B cell (primary cell): ENCODE data around the gene KDM3B. TPM values are rescaled to one million over a fixed set of nuclear protein-coding genes. Genes with fewer than 3 reads are reported as not detected.

ENCODE experiments used
- ATAC-seq: fragments of 200-7000 bp; cut with Tn5 transposase; one replicate; pipeline ENCODE4 v1.10.0; 2021; ENCODE audit warnings: low read depth, mild to moderate bottlenecking, moderate number of reproducible peaks, moderate library complexity
- CTCF ChIA-PET: fragments of 350-600 bp; sonication (Branson Sonifier 250); formaldehyde crosslinking; loops from one replicate; lab custom pipeline; 2021; ENCODE audit warnings: antibody characterized with exemption, inconsistent platforms; lab: Charles Lee
- POLR2A ChIA-PET: fragments of 350-600 bp; sonication (Branson Sonifier 250); formaldehyde crosslinking; loops from one replicate; lab custom pipeline; 2021; ENCODE audit warnings: antibody characterized with exemption; lab: Charles Lee
- DNase-seq: peaks from one replicate; pipeline ENCODE4 v3.0.0; 2013
- H2AFZ ChIP-seq: 2 replicates; pipeline ENCODE4 v1.6.1; 2012; ENCODE audit warnings: mild to moderate bottlenecking, low read depth, low read length; ENCODE audit not compliant: insufficient read depth, poor library complexity, severe bottlenecking
- H3K27ac ChIP-seq, 2 donors: 1 replicate in 1 of 2; 2 replicates in 1 of 2; pipeline ENCODE4 v1.5.1; 2012 to 2013; ENCODE audit warnings: low read length in 2 of 2, mild to moderate bottlenecking in 2 of 2, moderate library complexity in 1 of 2
- H3K27me3 ChIP-seq, 4 experiments: fragments of 200-600 bp in 1 of 4; sonication (generic) in 1 of 4; replicated peaks in 1 of 4; 1 replicate in 2 of 4; 2 replicates in 2 of 4; pipeline versions ENCODE4 v1.6.1 to v1.7.0; 2013 to 2016; ENCODE audit warnings: low read length in 3 of 4, mild to moderate bottlenecking in 2 of 4, mixed read lengths in 1 of 4, moderate library complexity in 1 of 4; ENCODE audit not compliant: insufficient read depth in 4 of 4, control insufficient read depth in 3 of 4; ENCODE audit errors: control extremely low read depth in 1 of 4
- H3K36me3 ChIP-seq, 2 experiments: replicated peaks in 1 of 2; 1 replicate in 1 of 2; 2 replicates in 1 of 2; pipeline versions ENCODE4 v1.6.1 to v1.7.1; 2013; ENCODE audit warnings: low read length in 1 of 2; ENCODE audit not compliant: insufficient read depth in 2 of 2, control insufficient read depth in 1 of 2; ENCODE audit errors: control extremely low read depth in 1 of 2, extremely low read depth in 1 of 2
- H3K4me1 ChIP-seq, 2 donors: fragments of 200-600 bp in 1 of 2; sonication (generic) in 1 of 2; 1 replicate in 1 of 2; 2 replicates in 1 of 2; pipeline versions ENCODE4 v1.5.1 to v1.6.1; 2013 to 2017; ENCODE audit warnings: low read length in 2 of 2; ENCODE audit not compliant: control insufficient read depth in 2 of 2, insufficient read depth in 2 of 2
- H3K4me2 ChIP-seq: replicated peaks from 2 replicates; pipeline ENCODE3; 2012; ENCODE audit warnings: mild to moderate bottlenecking, low read depth, low read length; ENCODE audit not compliant: poor library complexity, severe bottlenecking
- H3K4me3 ChIP-seq, 5 experiments: fragments of 200-600 bp in 1 of 5; sonication (generic) in 1 of 5; 1 replicate in 3 of 5; 2 replicates in 2 of 5; pipeline versions ENCODE4 v1.5.1 to v1.7.0; 2011 to 2016; ENCODE audit warnings: low read length in 4 of 5, mild to moderate bottlenecking in 4 of 5, low read depth in 2 of 5, control low read depth in 1 of 5, moderate library complexity in 1 of 5; ENCODE audit not compliant: insufficient read depth in 1 of 5; ENCODE audit errors: control extremely low read depth in 1 of 5, extremely low read depth in 1 of 5
- H3K79me2 ChIP-seq: fragments of 200-600 bp; sonication (generic); one replicate; pipeline ENCODE4 v1.6.0; 2016; ENCODE audit warnings: low read length; ENCODE audit not compliant: control insufficient read depth, insufficient read depth
- H3K9ac ChIP-seq: fragments of 200-600 bp; sonication (generic); 2 replicates; pipeline ENCODE4 v1.6.1; 2017; ENCODE audit warnings: mild to moderate bottlenecking, low read length, moderate library complexity
- H3K9me3 ChIP-seq, 3 donors: one replicate each; pipeline versions ENCODE4 v1.6.1 to v1.7.1; 2013; ENCODE audit warnings: low read length in 2 of 3; ENCODE audit not compliant: control insufficient read depth in 2 of 3, insufficient read depth in 1 of 3; ENCODE audit errors: control extremely low read depth in 1 of 3
- H4K20me1 ChIP-seq: 2 replicates; pipeline ENCODE4 v1.6.0; 2012; ENCODE audit warnings: mild to moderate bottlenecking, low read length; ENCODE audit not compliant: insufficient read depth, control insufficient read depth, poor library complexity, severe bottlenecking
- H3K27ac Mint-ChIP-seq: one replicate; pipeline ENCODE4 v1.8.0; 2021; ENCODE audit warnings: mixed read lengths
- H3K27me3 Mint-ChIP-seq: one replicate; pipeline ENCODE4 v1.8.0; 2021; ENCODE audit warnings: mixed read lengths
- H3K4me1 Mint-ChIP-seq: one replicate; pipeline ENCODE4 v1.8.0; 2021; ENCODE audit warnings: mixed read lengths
- H3K4me3 Mint-ChIP-seq: one replicate; pipeline ENCODE4 v1.8.0; 2021; ENCODE audit warnings: mixed read lengths
- H3K9me3 Mint-ChIP-seq: one replicate; pipeline ENCODE4 v1.8.0; 2022; ENCODE audit warnings: mixed read lengths; ENCODE audit not compliant: insufficient read depth
- CTCF ChIP-seq: fragments of 200-600 bp; IDR thresholded peaks from one replicate; pipeline ENCODE4 v1.8.0; 2022; ENCODE audit warnings: antibody characterized with exemption, mild to moderate bottlenecking
- EZH2 ChIP-seq: IDR thresholded peaks from 2 replicates; pipeline ENCODE4 v1.6.1; 2012; ENCODE audit warnings: borderline replicate concordance, low read depth, mild to moderate bottlenecking, moderate library complexity, low read length; ENCODE audit not compliant: insufficient read depth, poor library complexity, severe bottlenecking
- WGBS: methylation state at CpG from one replicate; pipeline ENCODE4 v1.1.5; 2013; ENCODE audit warnings: missing lambda C conversion rate; ENCODE audit not compliant: insufficient coverage; 5-methylcytosine and 5-hydroxymethylcytosine counted together
- intact Hi-C: fragments of 100-400 bp; cut with micrococcal nuclease; formaldehyde crosslinking; loops from one replicate; pipeline ENCODE4 v1.10.0; 2022
- polyA plus RNA-seq: library from polyadenylated mRNA; depleted of rRNA; stranded (reverse); fragments of >200 nt; gene quantifications from 2 replicates; pipeline ENCODE4 v1.2.3, GENCODE V29; 2012
- total RNA-seq, 2 donors: library from RNA; stranded (reverse); fragments of 120-200 nt in 1 of 2; gene quantifications; 1 replicate in 1 of 2; 2 replicates in 1 of 2; pipeline versions ENCODE4 v1.2.3 to v1.2.4, GENCODE V29; 2013 to 2022

Gene KDM3B
- total and polyA plus RNA-seq, 2 donors (not counting 1 experiment from before 2014, with no cell fraction given) = 41.8 to 99.9 TPM

GRCh38 chr5:138440159-138441073, 87.9 kb downstream of the KDM3B start:
- CTCF ChIA-PET = interaction anchor here (1.8 to 6.3 kb wide), 2 partner anchors 9 kb away, joined by 4 to 45 read pairs; no protein-coding TSS in a partner anchor
- peaks cover 11 to 13% of the 10 kb centered on the region in 2 donors for H3K4me1 ChIP-seq
- peaks cover 4% of the 10 kb centered on the region for H3K27me3 Mint-ChIP-seq
- POLR2A ChIA-PET = no interaction called here
- no peak overlapping the region for H3K9ac ChIP-seq
- no peaks in the 10 kb centered on the region for H3K9me3 ChIP-seq
- H4K20me1 ChIP-seq = peaks cover 9% of the 10 kb centered on the region
- peaks cover 13% of the 10 kb centered on the region for H3K4me1 Mint-ChIP-seq
- H3K79me2 ChIP-seq = no peaks in the 10 kb centered on the region
- no peak overlapping the region for H3K27ac ChIP-seq
- peaks cover 0 to 11% (median 3%) of the 10 kb centered on the region in 4 experiments for H3K27me3 ChIP-seq
- 92% methylated on average over 11 of the region's 17 CpGs for WGBS
- no peak for ATAC-seq
- H3K36me3 ChIP-seq = peaks cover 5 to 7% of the 10 kb centered on the region in 2 experiments
- H3K4me2 ChIP-seq = no peak overlapping the region
- peak overlapping the region; percentile 68 for H3K4me3 Mint-ChIP-seq
- DNase-seq = no peak
- H2AFZ ChIP-seq = no peak overlapping the region
- TF ChIP-seq CTCF (no peak), EZH2 (no peak)
- intact Hi-C loops = no loop called here
- no peaks in the 10 kb centered on the region for H3K9me3 Mint-ChIP-seq
- no peak overlapping the region for H3K4me3 ChIP-seq
- no peak overlapping the region for H3K27ac Mint-ChIP-seq

DNA sequence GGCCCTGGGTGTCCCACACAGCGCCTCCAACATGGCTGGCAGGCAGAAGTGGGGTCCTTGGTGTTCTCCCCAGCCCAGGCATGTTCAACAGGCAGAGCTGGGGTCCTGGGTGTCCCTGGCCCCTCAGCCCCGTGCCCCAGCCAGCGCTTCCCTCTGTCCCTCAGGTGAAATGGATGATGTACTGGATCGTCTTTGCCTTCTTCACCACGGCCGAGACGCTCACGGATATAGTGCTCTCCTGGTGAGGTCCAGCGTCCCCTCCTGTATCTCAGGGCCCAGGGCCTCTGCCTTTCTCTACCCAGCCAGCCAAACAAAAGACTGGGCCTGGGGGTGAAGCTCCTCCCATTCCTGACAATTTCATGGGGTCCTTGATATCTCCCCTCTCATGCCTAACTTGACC, 88.7 kb downstream of the KDM3B start:
- H3K4me3 Mint-ChIP-seq = no peak overlapping the region
- Histone ChIP-seq H3K27ac (no peak overlapping the region), H3K79me2 (no peaks in the 10 kb centered on the region), H3K9me3 (no peaks in the 10 kb centered on the region), H3K4me2 (no peak overlapping the region), H3K9ac (no peak overlapping the region), H3K4me3 (no peak overlapping the region), H3K27me3 (peaks cover 0 to 11% (median 3%) of the 10 kb centered on the region in 4 experiments), H3K36me3 (peaks cover 3 to 4% of the 10 kb centered on the region in 2 experiments), H2AFZ (no peak overlapping the region), H3K4me1 (peaks cover 11 to 13% of the 10 kb centered on the region in 2 donors), H4K20me1 (peaks cover 9% of the 10 kb centered on the region)
- CTCF ChIA-PET = interaction anchor here (1.8 kb wide), 1 partner anchor 9 kb away, joined by 4 read pairs; no protein-coding TSS in a partner anchor
- 91% methylated on average over 9 of the region's 9 CpGs for WGBS
- intact Hi-C loops = no loop called here
- peaks cover 13% of the 10 kb centered on the region for H3K4me1 Mint-ChIP-seq
- no peak for DNase-seq
- POLR2A ChIA-PET = no interaction called here
- no peak overlapping the region for H3K27ac Mint-ChIP-seq
- H3K9me3 Mint-ChIP-seq = no peaks in the 10 kb centered on the region
- no peak for TF ChIP-seq CTCF
- TF ChIP-seq EZH2 = no peak
- H3K27me3 Mint-ChIP-seq = peaks cover 4% of the 10 kb centered on the region
- no peak for ATAC-seq
